Naive thymus-derived CD4-positive, alpha-beta T cell (primary cell): ENCODE measurements around the gene UMODL1. TPM values are rescaled to one million over a fixed set of nuclear protein-coding genes. Genes with fewer than 3 reads are reported as not detected.

Experiments used
- ATAC-seq: fragments of 150-1000 bp; cut with Tn5 transposase; 2 replicates; pipeline ENCODE4 v1.10.0; 2021; ENCODE audit warnings: mild to moderate bottlenecking, moderate library complexity
- CTCF ChIA-PET: fragments of 350-600 bp; sonication (Branson Sonifier 250); formaldehyde crosslinking; loops from one replicate; lab custom pipeline; 2021; ENCODE audit warnings: antibody characterized with exemption; lab: Charles Lee
- POLR2A ChIA-PET: fragments of 350-600 bp; sonication (Branson Sonifier 250); formaldehyde crosslinking; loops from one replicate; lab custom pipeline; 2021; ENCODE audit warnings: antibody characterized with exemption, inconsistent platforms; lab: Charles Lee
- DNase-seq, 9 donors: peaks; one replicate each; pipeline versions ENCODE4 v3.0.0 to v3.0.0-alpha.2; 2020 to 2022; ENCODE audit warnings: mixed read lengths in 1 of 9
- H3K27ac ChIP-seq: one replicate; pipeline ENCODE4 v1.7.0; 2013; ENCODE audit warnings: mild to moderate bottlenecking, low read depth, low read length, moderate library complexity
- H3K27me3 ChIP-seq, 2 donors: one replicate each; pipeline ENCODE4 v1.7.0; 2013; ENCODE audit warnings: low read length in 2 of 2, mild to moderate bottlenecking in 2 of 2, moderate library complexity in 2 of 2; ENCODE audit not compliant: control insufficient read depth in 2 of 2, insufficient read depth in 2 of 2
- H3K36me3 ChIP-seq, 3 experiments: 1 replicate in 2 of 3; 2 replicates in 1 of 3; pipeline ENCODE4 v1.7.0; 2013; ENCODE audit warnings: low read length in 3 of 3, mild to moderate bottlenecking in 3 of 3, moderate library complexity in 1 of 3; ENCODE audit not compliant: insufficient read depth in 3 of 3, control insufficient read depth in 2 of 3
- H3K4me1 ChIP-seq, 2 donors: one replicate each; pipeline ENCODE4 v1.7.0; 2013; ENCODE audit warnings: low read length in 2 of 2, mild to moderate bottlenecking in 2 of 2, moderate library complexity in 1 of 2; ENCODE audit not compliant: control insufficient read depth in 2 of 2, insufficient read depth in 2 of 2
- H3K4me3 ChIP-seq: 2 replicates; pipeline ENCODE4 v1.7.0; 2013; ENCODE audit warnings: mild to moderate bottlenecking, low read length
- H3K9me3 ChIP-seq, 3 experiments: 1 replicate in 2 of 3; 2 replicates in 1 of 3; pipeline ENCODE4 v1.7.0; 2013; ENCODE audit warnings: low read length in 3 of 3; ENCODE audit not compliant: control insufficient read depth in 2 of 3
- H3K27ac Mint-ChIP-seq, 9 donors: one replicate each; pipeline ENCODE4 v1.8.0; 2020 to 2022; ENCODE audit warnings: mixed read lengths in 9 of 9, mild to moderate bottlenecking in 8 of 9, moderate library complexity in 5 of 9, inconsistent platforms in 2 of 9
- H3K27me3 Mint-ChIP-seq, 5 donors: one replicate each; pipeline ENCODE4 v1.8.0; 2021 to 2022; ENCODE audit warnings: mixed read lengths in 5 of 5, mild to moderate bottlenecking in 1 of 5
- H3K36me3 Mint-ChIP-seq, 5 donors: one replicate each; pipeline ENCODE4 v1.8.0; 2020 to 2022; ENCODE audit warnings: mixed read lengths in 5 of 5, mild to moderate bottlenecking in 3 of 5, inconsistent platforms in 1 of 5
- H3K4me1 Mint-ChIP-seq, 7 donors: one replicate each; pipeline ENCODE4 v1.8.0; 2020 to 2022; ENCODE audit warnings: mixed read lengths in 7 of 7, mild to moderate bottlenecking in 3 of 7, inconsistent platforms in 1 of 7
- H3K4me3 Mint-ChIP-seq, 10 donors: one replicate each; pipeline ENCODE4 v1.8.0; 2020 to 2022; ENCODE audit warnings: mild to moderate bottlenecking in 10 of 10, mixed read lengths in 10 of 10, moderate library complexity in 6 of 10, inconsistent platforms in 2 of 10
- H3K9me3 Mint-ChIP-seq, 11 donors: one replicate each; pipeline ENCODE4 v1.8.0; 2020 to 2022; ENCODE audit warnings: mixed read lengths in 11 of 11, mild to moderate bottlenecking in 4 of 11, inconsistent platforms in 1 of 11, moderate library complexity in 1 of 11
- intact Hi-C, 2 donors: fragments of 100-400 bp; cut with micrococcal nuclease; formaldehyde crosslinking; loops; one replicate each; pipeline ENCODE4 v1.15.1; 2023
- polyA plus RNA-seq, 2 donors: library from polyadenylated mRNA; unstranded; fragments of 300-500 nt; fragmentation: Illumina TruSeq; gene quantifications; one replicate each; pipeline ENCODE4 v1.2.3, GENCODE V29; 2021
- total RNA-seq, 6 experiments: library from RNA in 5 of 6; stranded (reverse) in 5 of 6; gene quantifications; 1 replicate in 5 of 6; 2 replicates in 1 of 6; pipeline ENCODE4 v1.2.3 and lab custom pipeline; 2021 to 2026

Gene UMODL1
- total and polyA plus RNA-seq, 7 experiments from 2014 or later: 0.11 to 1.7 (median 0.66) TPM; not detected in 1

DNA sequence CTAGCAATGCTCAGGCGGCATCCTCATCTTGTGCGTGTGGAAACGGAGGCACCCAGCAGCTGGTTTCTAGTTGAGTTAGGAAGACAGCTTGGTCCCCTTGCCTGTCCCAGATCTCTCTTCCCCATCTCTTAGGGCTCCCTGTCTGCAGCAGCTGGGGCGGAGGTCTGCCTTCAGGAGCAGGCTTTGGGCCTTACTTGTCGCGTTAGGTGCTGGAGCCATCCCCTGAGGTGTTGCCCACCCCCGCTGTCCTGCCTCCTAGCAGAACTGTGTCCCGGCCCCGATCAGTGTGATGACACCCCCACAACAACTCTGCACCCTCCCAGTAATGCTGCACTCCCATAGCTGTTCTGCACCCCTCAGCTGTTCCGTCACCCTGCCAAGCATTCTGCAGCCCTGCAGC, 40.7 kb downstream of the UMODL1 start:
- peaks cover 0 to 18% (median 6%) of the 10 kb centered on the region in 5 donors for H3K27me3 Mint-ChIP-seq
- peak overlapping the region in 1 of 9 donors; percentile 4 for H3K27ac Mint-ChIP-seq
- no peak overlapping the region for H3K27ac ChIP-seq
- no peak overlapping the region for H3K4me3 ChIP-seq
- H3K4me1 ChIP-seq: peaks cover 0 to 15% of the 10 kb centered on the region in 2 donors
- DNase-seq (no peak), ATAC-seq (no peak)
- ChIA-PET CTCF (interaction anchor here (0.6 to 0.9 kb wide), 2 partner anchors 301 to 448 kb away, joined by 3 read pairs; no protein-coding TSS in a partner anchor), POLR2A (interaction anchor here (0.5 to 2.0 kb wide), 2 partner anchors 49 to 101 kb away, joined by 3 to 6 read pairs; no protein-coding TSS in a partner anchor)
- intact Hi-C loops: no loop called here
- H3K36me3 ChIP-seq: no peaks in the 10 kb centered on the region
- H3K36me3 Mint-ChIP-seq: no peaks in the 10 kb centered on the region
- peaks cover under 1 to 27% (median 8%) of the 10 kb centered on the region in 7 donors for H3K4me1 Mint-ChIP-seq
- no peaks in the 10 kb centered on the region for H3K9me3 Mint-ChIP-seq
- no peak overlapping the region for H3K4me3 Mint-ChIP-seq
- no peaks in the 10 kb centered on the region for H3K27me3 ChIP-seq
- no peaks in the 10 kb centered on the region for H3K9me3 ChIP-seq

DNA sequence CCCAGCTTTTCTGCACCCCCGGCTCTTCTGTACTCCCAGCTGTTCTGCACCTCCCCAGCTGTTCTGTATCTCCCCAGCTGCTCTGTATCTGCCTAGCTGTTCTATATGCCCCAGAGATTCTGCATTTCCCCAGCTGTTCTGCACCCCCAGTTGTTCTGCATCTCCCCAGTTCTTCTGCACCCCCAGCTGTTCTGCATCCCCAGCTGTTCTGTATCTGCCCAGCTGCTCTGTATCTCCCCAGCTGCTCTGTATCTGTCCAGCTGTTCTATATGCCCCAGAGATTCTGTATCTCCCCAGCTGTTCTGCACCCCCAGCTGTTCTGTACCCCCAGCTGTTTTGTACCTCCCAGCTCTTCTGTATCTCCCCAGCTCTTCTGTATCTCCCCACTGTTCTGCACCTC, 41.1 kb downstream of the UMODL1 start:
- Mint-ChIP-seq H3K36me3 (no peaks in the 10 kb centered on the region), H3K27ac (peak overlapping the region in 1 of 9 donors; percentile 4), H3K27me3 (peaks cover 4 to 22% (median 9%) of the 10 kb centered on the region in 5 donors), H3K4me1 (peaks cover 4 to 27% (median 7%) of the 10 kb centered on the region in 7 donors), H3K4me3 (no peak overlapping the region), H3K9me3 (no peaks in the 10 kb centered on the region)
- no peak overlapping the region for H3K4me3 ChIP-seq
- ATAC-seq: no peak
- intact Hi-C loops: no loop called here
- ChIA-PET POLR2A (interaction anchor here (0.5 to 2.0 kb wide), 2 partner anchors 49 to 101 kb away, joined by 3 to 6 read pairs; no protein-coding TSS in a partner anchor), CTCF (interaction anchor here (0.9 kb wide), 1 partner anchor 301 kb away, joined by 3 read pairs; no protein-coding TSS in a partner anchor)
- DNase-seq: no peak
- no peak overlapping the region for H3K27ac ChIP-seq
- H3K9me3 ChIP-seq: no peaks in the 10 kb centered on the region
- no peaks in the 10 kb centered on the region for H3K36me3 ChIP-seq
- peaks cover 0 to 18% of the 10 kb centered on the region in 2 donors for H3K4me1 ChIP-seq
- no peaks in the 10 kb centered on the region for H3K27me3 ChIP-seq

- Mint-ChIP-seq H3K27ac (no peak overlapping the region), H3K9me3 (no peaks in the 10 kb centered on the region), H3K4me1 (peaks cover 10 to 27% (median 12%) of the 10 kb centered on the region in 7 donors), H3K4me3 (no peak overlapping the region), H3K27me3 (peaks cover 10 to 28% (median 15%) of the 10 kb centered on the region in 5 donors), H3K36me3 (no peaks in the 10 kb centered on the region)
- POLR2A ChIA-PET: interaction anchor here (0.9 to 2.0 kb wide), 2 partner anchors 50 to 233 kb away, joined by 3 to 6 read pairs; partner anchors contain the start of gene PRDM15
- Histone ChIP-seq H3K36me3 (no peaks in the 10 kb centered on the region), H3K4me3 (no peak overlapping the region), H3K4me1 (peaks cover 0 to 13% of the 10 kb centered on the region in 2 donors), H3K27me3 (no peaks in the 10 kb centered on the region), H3K27ac (no peak overlapping the region), H3K9me3 (no peaks in the 10 kb centered on the region)
- CTCF ChIA-PET: interaction anchor here (0.6 to 6.5 kb wide), 2 partner anchors 17 to 296 kb away, joined by 4 to 58 read pairs; no protein-coding TSS in a partner anchor
- ATAC-seq (no peak), DNase-seq (no peak)
- intact Hi-C loops: no loop called here
Measured at GRCh38 chr21:42112857-42113256, 41.7 kb downstream of the UMODL1 start.

DNA sequence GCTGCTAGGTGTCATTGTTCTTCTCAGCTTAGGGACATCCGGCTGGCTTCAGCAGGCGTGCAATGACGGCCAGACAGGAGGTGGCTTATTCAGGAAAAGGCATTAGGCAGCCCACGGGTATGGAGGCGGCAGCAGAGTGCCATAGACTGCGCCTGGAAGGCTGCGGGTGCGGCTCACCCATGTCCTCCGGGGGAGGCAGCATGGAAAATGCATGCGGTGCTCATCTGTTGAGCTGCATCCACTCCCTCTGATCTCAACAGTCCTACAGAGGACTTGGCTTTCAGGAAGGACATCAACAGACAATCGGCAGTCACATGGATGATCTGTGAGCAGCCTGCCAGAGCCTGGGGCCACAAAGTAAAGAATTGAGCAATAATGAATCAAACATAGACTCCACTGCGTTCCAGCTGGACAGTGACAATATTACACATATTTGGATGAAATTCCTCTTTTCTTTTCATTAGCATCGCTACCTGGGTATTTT, 42.9 kb downstream of the UMODL1 start:
- no peak overlapping the region for H3K4me3 Mint-ChIP-seq
- intact Hi-C loops: no loop called here
- no peak for DNase-seq
- H3K27ac Mint-ChIP-seq: no peak overlapping the region
- no peaks in the 10 kb centered on the region for H3K36me3 Mint-ChIP-seq
- Histone ChIP-seq H3K4me3 (no peak overlapping the region), H3K9me3 (no peaks in the 10 kb centered on the region), H3K27ac (no peak overlapping the region), H3K36me3 (no peaks in the 10 kb centered on the region), H3K4me1 (peaks cover 0 to 5% of the 10 kb centered on the region in 2 donors), H3K27me3 (peaks cover 0 to 1% of the 10 kb centered on the region in 2 donors)
- ChIA-PET POLR2A (interaction anchor here (0.7 to 1.2 kb wide), 2 partner anchors 51 to 111 kb away, joined by 3 to 5 read pairs; no protein-coding TSS in a partner anchor), CTCF (interaction anchor here (0.6 to 6.5 kb wide), 3 partner anchors 163 to 497 kb away, joined by 3 to 58 read pairs (median 3); no protein-coding TSS in a partner anchor)
- peaks cover 16 to 23% (median 17%) of the 10 kb centered on the region in 7 donors for H3K4me1 Mint-ChIP-seq
- peaks cover 17 to 36% (median 24%) of the 10 kb centered on the region in 5 donors for H3K27me3 Mint-ChIP-seq
- H3K9me3 Mint-ChIP-seq: no peaks in the 10 kb centered on the region
- no peak for ATAC-seq

- H3K27ac ChIP-seq: no peak overlapping the region
- no peak overlapping the region for H3K4me3 ChIP-seq
- POLR2A ChIA-PET: interaction anchor here (0.7 to 1.2 kb wide), 2 partner anchors 52 to 112 kb away, joined by 3 to 5 read pairs; no protein-coding TSS in a partner anchor
- H3K9me3 ChIP-seq: no peaks in the 10 kb centered on the region
- Mint-ChIP-seq H3K27me3 (peaks cover 23 to 43% (median 30%) of the 10 kb centered on the region in 5 donors), H3K4me3 (no peak overlapping the region), H3K4me1 (peaks cover 15 to 24% (median 20%) of the 10 kb centered on the region in 7 donors), H3K36me3 (no peaks in the 10 kb centered on the region), H3K9me3 (no peaks in the 10 kb centered on the region), H3K27ac (no peak overlapping the region)
- ATAC-seq (no peak), DNase-seq (no peak)
- CTCF ChIA-PET: interaction anchor here (0.5 to 6.5 kb wide), 3 partner anchors 22 to 298 kb away, joined by 3 to 58 read pairs (median 4); no protein-coding TSS in a partner anchor
- peaks cover 0 to 5% of the 10 kb centered on the region in 2 donors for H3K27me3 ChIP-seq
- H3K4me1 ChIP-seq: peaks cover 0 to 5% of the 10 kb centered on the region in 2 donors
- no peaks in the 10 kb centered on the region for H3K36me3 ChIP-seq
- intact Hi-C loops: loop anchor here in 1 of 2 donors (5.0 kb wide), 1 partner anchor 832 kb away; no protein-coding TSS in a partner anchor
Measured at GRCh38 chr21:42114646-42115045, 43.5 kb downstream of the UMODL1 start.

- Histone ChIP-seq H3K36me3 (no peaks in the 10 kb centered on the region), H3K27me3 (peaks cover 0 to 5% of the 10 kb centered on the region in 2 donors), H3K4me3 (no peak overlapping the region), H3K4me1 (peaks cover 0 to 5% of the 10 kb centered on the region in 2 donors), H3K9me3 (no peaks in the 10 kb centered on the region), H3K27ac (no peak overlapping the region)
- ATAC-seq (no peak), DNase-seq (no peak)
- peaks cover 26 to 49% (median 36%) of the 10 kb centered on the region in 5 donors for H3K27me3 Mint-ChIP-seq
- peaks cover 15 to 25% (median 21%) of the 10 kb centered on the region in 7 donors for H3K4me1 Mint-ChIP-seq
- no peaks in the 10 kb centered on the region for H3K9me3 Mint-ChIP-seq
- H3K36me3 Mint-ChIP-seq: no peaks in the 10 kb centered on the region
- no peak overlapping the region for H3K27ac Mint-ChIP-seq
- no peak overlapping the region for H3K4me3 Mint-ChIP-seq
- ChIA-PET POLR2A (interaction anchor here (1.2 kb wide), 1 partner anchor 53 kb away, joined by 3 read pairs; no protein-coding TSS in a partner anchor), CTCF (interaction anchor here (0.5 to 6.5 kb wide), 4 partner anchors 21 to 299 kb away, joined by 3 to 58 read pairs (median 4); no protein-coding TSS in a partner anchor)
- intact Hi-C loops: loop anchor here in 1 of 2 donors (5.0 kb wide), 1 partner anchor 833 kb away; no protein-coding TSS in a partner anchor
Measured at GRCh38 chr21:42115136-42115683, 44.1 kb downstream of the UMODL1 start.
